Panc1 (cell line): ENCODE measurements around the gene TXNRD1. TPM values are rescaled to one million over a fixed set of nuclear protein-coding genes. Genes with fewer than 3 reads are reported as not detected.

Source experiments
- ATAC-seq: fragments of 200-7000 bp; cut with Tn5 transposase; 2 replicates; pipeline ENCODE4 v1.9.1; 2020; ENCODE audit warnings: mild to moderate bottlenecking, moderate library complexity
- BruUV-seq: library from RNA; stranded (reverse); fragments of 400-500 nt; replicated peaks from 2 replicates; lab custom pipeline; 2021; lab: Mats Ljungman, UMichigan
- CTCF ChIA-PET: fragments of 300-600 bp; sonication (Branson Sonifier 250); formaldehyde crosslinking; loops from one replicate; lab custom pipeline; 2022; ENCODE audit warnings: antibody characterized with exemption; lab: Charles Lee
- POLR2A ChIA-PET: fragments of 300-600 bp; sonication (Branson Sonifier 250); formaldehyde crosslinking; loops from one replicate; lab custom pipeline; 2022; ENCODE audit warnings: antibody characterized with exemption; lab: Charles Lee
- DNase-seq: peaks from one replicate; pipeline ENCODE4 v3.0.0-alpha.2; 2010; ENCODE audit warnings: low read depth, low spot score
- H3K27ac ChIP-seq: 2 replicates; pipeline ENCODE4 v1.5.1; 2011; ENCODE audit warnings: mild to moderate bottlenecking, low read length, inconsistent platforms
- H3K27me3 ChIP-seq: fragments of 200-500 bp; sonication (Bioruptor generic); 2 replicates; pipeline ENCODE4 v1.6.0; 2014; ENCODE audit warnings: low read length, inconsistent platforms; ENCODE audit not compliant: control insufficient read depth, insufficient read depth
- H3K36me3 ChIP-seq: fragments of 200-500 bp; sonication (Bioruptor generic); 2 replicates; pipeline ENCODE4 v1.5.1; 2014; ENCODE audit warnings: inconsistent platforms, mild to moderate bottlenecking, low read length, moderate library complexity; ENCODE audit not compliant: control insufficient read depth, insufficient read depth
- H3K4me1 ChIP-seq: 2 replicates; pipeline ENCODE4 v1.5.1; 2011; ENCODE audit warnings: inconsistent platforms, mild to moderate bottlenecking, low read length, moderate library complexity; ENCODE audit not compliant: control insufficient read depth, insufficient read depth
- H3K4me3 ChIP-seq, 2 experiments: 2 replicates each; pipeline ENCODE4 v1.5.1; 2011 to 2012; ENCODE audit warnings: low read depth in 2 of 2, low read length in 2 of 2, mild to moderate bottlenecking in 2 of 2, inconsistent platforms in 1 of 2, moderate library complexity in 1 of 2
- H3K9me3 ChIP-seq: fragments of 200-500 bp; sonication (Bioruptor generic); 2 replicates; pipeline ENCODE4 v1.5.1; 2014; ENCODE audit warnings: low read depth, mild to moderate bottlenecking, inconsistent platforms, low read length, moderate library complexity; ENCODE audit not compliant: control insufficient read depth, insufficient read depth
- CTCF ChIP-seq: fragments of 450-650 bp; IDR thresholded peaks from 2 replicates; pipeline ENCODE4 v1.5.1; 2017; ENCODE audit warnings: mild to moderate bottlenecking
- POLR2AphosphoS5 ChIP-seq: IDR thresholded peaks from 2 replicates; pipeline ENCODE4 v1.6.1; 2012; ENCODE audit warnings: mild to moderate bottlenecking, low read depth, low read length, moderate library complexity
- REST ChIP-seq, 2 experiments: IDR thresholded peaks; 2 replicates each; pipeline ENCODE4 v1.6.1; 2011 to 2012; ENCODE audit warnings: low read depth in 2 of 2, control low read depth in 1 of 2, low read length in 1 of 2, mild to moderate bottlenecking in 1 of 2, moderate library complexity in 1 of 2; ENCODE audit not compliant: insufficient read depth in 1 of 2
- SIN3A ChIP-seq: IDR thresholded peaks from 2 replicates; pipeline ENCODE4 v1.6.1; 2012; ENCODE audit warnings: low read depth, mild to moderate bottlenecking, low read length, moderate library complexity, borderline replicate concordance; ENCODE audit not compliant: insufficient read depth
- TCF7L2 ChIP-seq: IDR thresholded peaks from 2 replicates; pipeline ENCODE4 v1.6.1; 2011; ENCODE audit warnings: mild to moderate bottlenecking, low read depth, low read length, inconsistent platforms
- in situ Hi-C: cut with HindIII; loops from 2 replicates; pipeline ENCODE4 v1.10.0; 2016; ENCODE audit warnings: low sequenced_read_pairs, low pct_unique_long_range_greater_than_20kb
- intact Hi-C: fragments of 100-400 bp; cut with micrococcal nuclease; formaldehyde crosslinking; loops from one replicate; pipeline ENCODE4 v1.10.0; 2022; ENCODE audit not compliant: unreplicated experiment
- total RNA-seq: library from RNA; stranded (reverse); gene quantifications from one replicate; pipeline ENCODE4 v1.2.1, GENCODE V29; 2021; ENCODE audit not compliant: unreplicated experiment

The TXNRD1 gene
- total RNA-seq, 1 experiment from 2014 or later: 348 TPM

GRCh38 chr12:104340925-104341611 is 125.5 kb downstream of the TXNRD1 start:
- H3K27ac ChIP-seq: peak overlapping the region; percentile 14; the same call in 1 of the 2 replicates
- H3K9me3 ChIP-seq: no peaks in the 10 kb centered on the region
- no peak for ATAC-seq
- H3K4me1 ChIP-seq: peaks cover 37% of the 10 kb centered on the region
- TF ChIP-seq CTCF (no peak), TCF7L2 (no peak), REST (IDR thresholded peaks at IDR 0.05; ENCODE audit: insufficient read depth in 1 of 2, low read depth in 2 of 2, low read length in 1 of 2) (no peak), SIN3A (no peak), POLR2AphosphoS5 (peak; percentile 30; the same call in 1 of the 2 replicates)
- intact Hi-C loops: no loop called here
- no peaks in the 10 kb centered on the region for H3K27me3 ChIP-seq
- DNase-seq: no peak
- in situ Hi-C loops: no loop called here
- CTCF ChIA-PET: no interaction called here
- POLR2A ChIA-PET: no interaction called here
- BruUV-seq: no TSS peak
- peaks cover 38% of the 10 kb centered on the region for H3K36me3 ChIP-seq
- no peak overlapping the region for H3K4me3 ChIP-seq

GRCh38 chr12:104342147-104342546 is 126.6 kb downstream of the TXNRD1 start:
- POLR2A ChIA-PET: interaction anchor here (0.6 kb wide), 1 partner anchor 68 kb away, joined by 3 read pairs; no protein-coding TSS in a partner anchor
- Histone ChIP-seq H3K27ac (no peak overlapping the region), H3K4me3 (no peak overlapping the region), H3K36me3 (peaks cover 35% of the 10 kb centered on the region), H3K9me3 (no peaks in the 10 kb centered on the region), H3K4me1 (peaks cover 37% of the 10 kb centered on the region), H3K27me3 (no peaks in the 10 kb centered on the region)
- intact Hi-C loops: no loop called here
- BruUV-seq: no TSS peak
- ATAC-seq (no peak), DNase-seq (no peak)
- CTCF ChIA-PET: no interaction called here
- no peak for TF ChIP-seq SIN3A
- no peak for TF ChIP-seq POLR2AphosphoS5
- TF ChIP-seq TCF7L2: no peak
- no peak for TF ChIP-seq CTCF
- TF ChIP-seq REST (IDR thresholded peaks at IDR 0.05; ENCODE audit: insufficient read depth in 1 of 2, low read depth in 2 of 2, low read length in 1 of 2): no peak
- in situ Hi-C loops: no loop called here
